Measurements from ENCODE around the gene RNF213.

The RNF213 gene

DNA sequence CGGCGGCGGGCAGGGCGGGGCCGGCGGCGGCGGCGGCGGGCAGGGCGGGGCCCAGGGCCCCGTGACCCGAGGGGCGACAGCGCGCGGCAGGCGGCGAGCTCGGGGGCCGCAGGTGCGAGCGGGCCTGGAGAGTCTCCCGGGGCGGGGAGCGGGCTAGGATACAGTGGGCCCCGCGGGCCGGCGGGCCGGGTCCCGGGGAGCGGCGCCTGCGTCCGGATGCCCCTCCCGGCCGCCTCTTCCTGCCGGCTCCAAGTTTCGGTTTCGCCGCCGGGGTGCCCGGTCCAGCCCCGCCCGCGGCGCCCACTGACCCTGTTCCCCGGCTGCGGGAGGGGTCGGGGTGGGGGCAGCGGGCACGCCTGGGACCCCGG is at the start of gene RNF213:
Gene RNF213 (plus strand): TSS at position 62 of the 368 bp plus-strand sequence. CDS start 2,830 bp downstream, outside the sequence.
- H3K27ac ChIP-seq (ENCODE audit: low read length), result peak within 1 kb of the TSS; percentile 82
- peaks cover 37% of the 10 kb centered on the region for H3K4me1 ChIP-seq (ENCODE audit: control insufficient read depth, insufficient read depth, low read length)
- peaks cover 3 to 6% of the 10 kb centered on the region in 2 donors for H3K36me3 ChIP-seq (ENCODE audit: control insufficient read depth in 2 of 2, insufficient read depth in 2 of 2, low read length in 2 of 2)
- no peaks in the 10 kb centered on the region for H3K27me3 ChIP-seq (ENCODE audit: control insufficient read depth in 1 of 2, insufficient read depth in 2 of 2, low read length in 2 of 2)
- peak within 1 kb of the TSS; percentile 86 to 90 for H3K4me3 ChIP-seq (ENCODE audit: low read length in 2 of 2)
- H3K9me3 ChIP-seq (ENCODE audit: control insufficient read depth in 2 of 2, low read length in 2 of 2), result no peaks in the 10 kb centered on the region
- peak within 1 kb of the TSS; percentile 73 to 75 for H3K9ac ChIP-seq (ENCODE audit: low read length in 2 of 2)

DNA sequence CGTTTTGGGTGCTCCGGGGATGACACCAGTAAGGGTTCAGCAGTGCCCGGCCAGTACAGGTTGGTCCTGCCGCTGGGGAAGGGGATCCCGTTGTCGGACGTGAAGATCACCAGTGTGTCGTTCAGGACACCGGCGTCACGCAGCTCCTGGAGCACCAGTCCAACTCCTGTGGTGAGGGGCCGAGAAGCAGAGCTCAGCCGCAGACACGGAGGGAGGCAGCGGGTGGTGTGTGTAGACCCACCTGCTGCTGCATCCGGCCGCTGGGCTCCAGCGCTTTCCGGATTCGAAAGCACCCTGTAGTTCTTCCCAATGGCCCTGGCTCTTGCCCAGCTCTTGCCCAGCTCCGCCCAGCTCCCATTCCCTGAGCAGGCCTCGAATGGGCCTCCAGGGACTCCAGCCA is 48.5 kb upstream of the RNF213 start:
- H3K27ac ChIP-seq (ENCODE audit: low read length), result no peak overlapping the region
- H3K9me3 ChIP-seq (ENCODE audit: control insufficient read depth in 2 of 2, low read length in 2 of 2), result no peaks in the 10 kb centered on the region
- H3K36me3 ChIP-seq (ENCODE audit: control insufficient read depth in 2 of 2, insufficient read depth in 2 of 2, low read length in 2 of 2), result peaks cover 9 to 31% of the 10 kb centered on the region in 2 donors
- no peak overlapping the region for H3K9ac ChIP-seq (ENCODE audit: low read length in 2 of 2)
- H3K4me3 ChIP-seq (ENCODE audit: low read length in 2 of 2), result no peak overlapping the region
- H3K4me1 ChIP-seq (ENCODE audit: control insufficient read depth, insufficient read depth, low read length), result no peaks in the 10 kb centered on the region
- no peaks in the 10 kb centered on the region for H3K27me3 ChIP-seq (ENCODE audit: control insufficient read depth in 1 of 2, insufficient read depth in 2 of 2, low read length in 2 of 2)

DNA sequence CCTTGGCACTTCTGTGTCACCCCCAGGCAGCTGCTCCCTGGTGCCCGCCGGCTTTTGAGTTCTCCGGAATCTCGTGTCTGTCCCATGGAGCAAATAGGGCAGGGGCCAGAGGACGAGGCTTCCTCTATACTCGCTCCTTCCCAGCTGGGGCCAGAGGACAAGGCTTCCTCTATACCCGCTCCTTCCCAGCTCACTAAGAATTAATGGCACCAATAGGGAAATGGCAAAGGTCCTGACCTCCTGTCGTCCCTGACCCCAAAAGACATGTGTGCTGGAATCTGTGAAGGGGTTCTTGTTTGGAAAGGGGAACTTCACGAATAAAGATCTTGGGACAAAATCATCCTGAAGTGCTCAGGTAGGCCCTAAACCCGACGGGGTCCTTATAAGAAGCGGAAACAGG is 48.1 kb upstream of the RNF213 start:
- H3K9ac ChIP-seq (ENCODE audit: low read length in 2 of 2), result no peak overlapping the region
- no peak overlapping the region for H3K4me3 ChIP-seq (ENCODE audit: low read length in 2 of 2)
- H3K27ac ChIP-seq (ENCODE audit: low read length), result no peak overlapping the region
- H3K36me3 ChIP-seq (ENCODE audit: control insufficient read depth in 2 of 2, insufficient read depth in 2 of 2, low read length in 2 of 2), result peaks cover 9 to 35% of the 10 kb centered on the region in 2 donors
- no peaks in the 10 kb centered on the region for H3K27me3 ChIP-seq (ENCODE audit: control insufficient read depth in 1 of 2, insufficient read depth in 2 of 2, low read length in 2 of 2)
- no peaks in the 10 kb centered on the region for H3K4me1 ChIP-seq (ENCODE audit: control insufficient read depth, insufficient read depth, low read length)
- no peaks in the 10 kb centered on the region for H3K9me3 ChIP-seq (ENCODE audit: control insufficient read depth in 2 of 2, low read length in 2 of 2)

DNA sequence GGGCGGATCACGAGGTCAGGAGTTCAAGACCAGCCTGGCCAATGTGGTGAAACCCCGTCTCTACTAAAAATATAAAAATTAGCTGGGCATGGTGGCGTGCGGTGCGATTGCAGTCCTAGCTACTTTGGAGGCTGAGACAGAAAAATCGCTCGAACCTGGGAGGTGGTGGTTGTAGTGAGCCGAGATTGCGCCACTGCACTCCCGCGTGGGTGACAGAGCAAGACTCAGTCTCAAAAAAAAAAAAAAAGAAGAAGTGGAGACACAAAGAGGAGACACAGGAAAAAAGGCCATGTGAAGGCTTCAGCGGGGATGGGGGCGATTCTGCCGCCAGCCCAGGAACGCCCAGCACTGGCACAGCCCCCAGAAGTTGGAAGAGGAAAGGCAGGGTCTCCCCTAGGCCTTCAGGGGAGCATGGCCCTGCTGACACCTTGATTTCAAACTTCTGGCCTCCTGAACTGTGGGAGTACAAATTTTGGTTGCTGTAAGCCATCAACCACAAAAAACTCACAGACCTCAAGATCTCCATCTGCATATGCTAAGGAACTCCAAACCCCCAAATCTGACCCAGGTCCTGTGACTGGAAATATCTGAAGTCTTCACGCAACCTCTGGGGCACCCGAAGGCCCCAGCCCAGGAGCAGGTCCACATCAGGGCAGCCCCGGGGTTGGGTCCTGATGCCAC is 47.5 kb upstream of the RNF213 start:
- Histone ChIP-seq H3K9me3 (ENCODE audit: control insufficient read depth in 2 of 2, low read length in 2 of 2) (no peaks in the 10 kb centered on the region), H3K36me3 (ENCODE audit: control insufficient read depth in 2 of 2, insufficient read depth in 2 of 2, low read length in 2 of 2) (peaks cover 9 to 39% of the 10 kb centered on the region in 2 donors), H3K4me1 (ENCODE audit: control insufficient read depth, insufficient read depth, low read length) (no peaks in the 10 kb centered on the region), H3K27me3 (ENCODE audit: control insufficient read depth in 1 of 2, insufficient read depth in 2 of 2, low read length in 2 of 2) (no peaks in the 10 kb centered on the region), H3K4me3 (ENCODE audit: low read length in 2 of 2) (no peak overlapping the region), H3K27ac (ENCODE audit: low read length) (no peak overlapping the region), H3K9ac (ENCODE audit: low read length in 2 of 2) (no peak overlapping the region)

DNA sequence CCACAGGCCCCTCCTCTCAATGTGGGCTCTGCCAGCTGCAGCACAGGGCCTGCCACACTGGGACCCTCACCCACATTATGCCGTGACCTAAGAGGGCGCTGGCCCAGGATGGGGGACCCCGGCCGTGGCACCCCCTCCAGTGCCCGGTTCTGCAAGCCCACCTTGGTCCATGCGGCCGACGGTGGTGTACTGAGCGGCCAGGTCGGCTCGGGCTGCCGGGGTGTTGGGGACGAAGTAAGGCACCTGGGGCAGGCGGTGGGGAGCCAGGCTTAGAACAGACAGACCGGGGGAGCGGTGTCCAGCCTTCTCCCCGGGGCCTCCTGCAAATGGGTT is 47.0 kb upstream of the RNF213 start:
- H3K27ac ChIP-seq (ENCODE audit: low read length), result no peak overlapping the region
- H3K9ac ChIP-seq (ENCODE audit: low read length in 2 of 2), result no peak overlapping the region
- peaks cover 3% of the 10 kb centered on the region for H3K4me1 ChIP-seq (ENCODE audit: control insufficient read depth, insufficient read depth, low read length)
- no peaks in the 10 kb centered on the region for H3K27me3 ChIP-seq (ENCODE audit: control insufficient read depth in 1 of 2, insufficient read depth in 2 of 2, low read length in 2 of 2)
- H3K4me3 ChIP-seq (ENCODE audit: low read length in 2 of 2), result no peak overlapping the region
- H3K36me3 ChIP-seq (ENCODE audit: control insufficient read depth in 2 of 2, insufficient read depth in 2 of 2, low read length in 2 of 2), result peaks cover 9 to 39% of the 10 kb centered on the region in 2 donors
- no peaks in the 10 kb centered on the region for H3K9me3 ChIP-seq (ENCODE audit: control insufficient read depth in 2 of 2, low read length in 2 of 2)

DNA sequence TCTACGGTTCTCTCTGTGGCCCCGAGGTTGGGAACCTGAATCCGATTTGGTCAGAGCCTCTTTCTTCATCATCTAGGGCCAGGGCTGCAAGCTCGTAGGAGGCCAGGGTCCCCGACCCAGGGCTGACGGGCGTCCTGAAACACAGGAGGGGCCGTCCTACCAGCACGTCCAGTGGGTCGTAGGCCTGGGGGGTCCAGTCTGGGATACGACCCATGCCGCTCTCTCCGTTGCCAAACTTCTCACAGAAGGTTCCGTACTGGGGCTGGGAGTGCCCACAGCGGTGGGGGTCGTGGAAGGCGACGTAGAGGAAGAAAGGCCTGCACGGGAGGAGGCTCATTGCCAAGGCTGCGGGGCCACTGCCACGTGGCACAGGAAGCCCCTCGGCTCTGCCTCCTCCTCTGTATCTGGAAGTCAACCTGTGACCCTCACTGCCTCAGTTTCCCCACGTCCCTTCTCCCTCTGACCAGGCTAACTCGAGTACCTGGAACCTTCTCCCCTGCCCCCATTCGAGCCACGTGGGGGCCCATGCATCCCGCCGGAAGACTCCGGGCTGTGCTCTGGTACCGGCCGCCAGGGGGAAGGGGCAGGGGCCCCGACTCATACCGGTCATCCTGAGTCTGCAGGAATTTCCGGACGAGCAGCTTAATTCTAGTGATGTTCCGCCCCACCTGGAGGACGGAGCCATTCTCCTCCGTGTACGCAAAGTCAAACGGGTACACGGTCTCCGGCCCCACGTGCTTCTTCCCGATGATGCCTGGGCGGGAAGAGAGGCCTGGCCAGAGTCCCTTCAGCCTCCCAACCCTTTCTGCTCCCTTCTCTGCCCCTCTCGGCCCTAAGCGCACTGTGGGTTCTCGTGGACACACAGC is 46.4 kb upstream of the RNF213 start:
- peaks cover 9 to 39% of the 10 kb centered on the region in 2 donors for H3K36me3 ChIP-seq (ENCODE audit: control insufficient read depth in 2 of 2, insufficient read depth in 2 of 2, low read length in 2 of 2)
- H3K9ac ChIP-seq (ENCODE audit: low read length in 2 of 2), result no peak overlapping the region
- no peaks in the 10 kb centered on the region for H3K9me3 ChIP-seq (ENCODE audit: control insufficient read depth in 2 of 2, low read length in 2 of 2)
- no peaks in the 10 kb centered on the region for H3K27me3 ChIP-seq (ENCODE audit: control insufficient read depth in 1 of 2, insufficient read depth in 2 of 2, low read length in 2 of 2)
- H3K27ac ChIP-seq (ENCODE audit: low read length), result no peak overlapping the region
- H3K4me1 ChIP-seq (ENCODE audit: control insufficient read depth, insufficient read depth, low read length), result peaks cover 7% of the 10 kb centered on the region
- H3K4me3 ChIP-seq (ENCODE audit: low read length in 2 of 2), result no peak overlapping the region

DNA sequence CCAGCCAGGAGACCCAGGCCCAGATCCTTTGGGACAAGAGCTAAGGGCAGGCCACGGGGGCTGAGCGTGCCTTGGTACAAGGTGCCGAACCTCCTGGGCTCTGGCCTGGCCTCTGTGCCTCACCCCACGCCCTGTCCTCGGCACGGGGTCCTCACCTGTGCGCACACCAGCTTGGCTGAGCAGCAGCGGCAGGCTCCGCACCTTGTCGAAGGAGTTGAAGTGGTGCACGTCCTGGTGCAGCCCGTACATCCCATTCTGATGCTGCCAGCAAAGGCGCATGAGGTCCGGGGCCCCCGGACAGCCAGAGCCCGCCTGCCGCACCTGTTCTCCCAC is 45.8 kb upstream of the RNF213 start:
- Histone ChIP-seq H3K9ac (ENCODE audit: low read length in 2 of 2) (no peak overlapping the region), H3K27ac (ENCODE audit: low read length) (no peak overlapping the region), H3K36me3 (ENCODE audit: control insufficient read depth in 2 of 2, insufficient read depth in 2 of 2, low read length in 2 of 2) (peaks cover 9 to 35% of the 10 kb centered on the region in 2 donors), H3K27me3 (ENCODE audit: control insufficient read depth in 1 of 2, insufficient read depth in 2 of 2, low read length in 2 of 2) (no peaks in the 10 kb centered on the region), H3K4me1 (ENCODE audit: control insufficient read depth, insufficient read depth, low read length) (peaks cover 13% of the 10 kb centered on the region), H3K9me3 (ENCODE audit: control insufficient read depth in 2 of 2, low read length in 2 of 2) (no peaks in the 10 kb centered on the region), H3K4me3 (ENCODE audit: low read length in 2 of 2) (no peak overlapping the region)

DNA sequence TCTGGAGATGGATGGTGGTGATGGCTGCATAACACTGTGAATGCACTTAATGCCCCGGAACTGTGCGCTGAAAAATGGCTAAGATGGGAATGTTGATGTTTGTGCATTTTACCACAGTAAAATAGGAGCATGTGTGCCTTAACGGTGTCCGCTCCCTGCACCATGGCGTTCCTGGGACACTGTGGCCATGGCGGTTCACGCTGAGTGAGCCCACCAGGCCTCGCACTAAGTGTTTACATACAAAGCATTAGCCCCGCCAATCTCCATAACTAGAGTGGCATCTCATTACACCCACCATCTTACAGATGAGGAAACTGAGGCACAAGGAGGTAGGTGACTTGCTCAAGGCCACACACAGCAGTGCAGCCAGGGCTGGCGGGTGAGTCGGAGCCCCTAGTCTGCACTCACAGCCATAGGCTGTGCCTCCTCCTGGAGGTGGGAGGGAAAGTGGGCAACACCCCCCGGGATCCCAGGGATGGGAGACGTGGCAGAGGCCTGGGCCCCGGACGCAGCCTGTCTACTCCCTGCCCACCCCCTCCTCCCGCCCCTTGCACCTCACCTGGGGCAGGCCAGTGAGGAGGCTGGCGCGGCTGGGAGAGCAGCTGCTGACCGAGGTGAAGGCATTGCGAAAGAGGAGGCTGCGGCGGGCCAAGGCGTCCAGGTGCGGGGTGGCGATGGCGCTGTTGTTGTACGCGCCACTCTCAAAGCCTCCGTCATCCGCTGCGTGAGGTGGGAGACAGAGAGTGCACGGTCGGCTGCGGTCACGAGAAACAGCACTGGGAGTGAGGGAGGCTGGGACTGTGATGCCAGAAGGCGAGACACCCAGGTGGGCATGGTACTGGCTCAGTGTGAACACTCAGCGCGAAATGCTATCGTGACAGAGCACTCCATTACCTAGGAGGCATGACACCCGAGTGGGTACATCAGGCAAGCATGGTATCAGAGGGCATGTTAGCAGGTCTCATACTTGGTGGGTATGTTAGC is 43.9 kb upstream of the RNF213 start:
- H3K9me3 ChIP-seq (ENCODE audit: control insufficient read depth in 2 of 2, low read length in 2 of 2), result no peaks in the 10 kb centered on the region
- H3K27ac ChIP-seq (ENCODE audit: low read length), result no peak overlapping the region
- H3K4me1 ChIP-seq (ENCODE audit: control insufficient read depth, insufficient read depth, low read length), result peaks cover 23% of the 10 kb centered on the region
- H3K9ac ChIP-seq (ENCODE audit: low read length in 2 of 2), result no peak overlapping the region
- H3K27me3 ChIP-seq (ENCODE audit: control insufficient read depth in 1 of 2, insufficient read depth in 2 of 2, low read length in 2 of 2), result no peaks in the 10 kb centered on the region
- H3K4me3 ChIP-seq (ENCODE audit: low read length in 2 of 2), result no peak overlapping the region
- H3K36me3 ChIP-seq (ENCODE audit: control insufficient read depth in 2 of 2, insufficient read depth in 2 of 2, low read length in 2 of 2), result peaks cover 5 to 21% of the 10 kb centered on the region in 2 donors

DNA sequence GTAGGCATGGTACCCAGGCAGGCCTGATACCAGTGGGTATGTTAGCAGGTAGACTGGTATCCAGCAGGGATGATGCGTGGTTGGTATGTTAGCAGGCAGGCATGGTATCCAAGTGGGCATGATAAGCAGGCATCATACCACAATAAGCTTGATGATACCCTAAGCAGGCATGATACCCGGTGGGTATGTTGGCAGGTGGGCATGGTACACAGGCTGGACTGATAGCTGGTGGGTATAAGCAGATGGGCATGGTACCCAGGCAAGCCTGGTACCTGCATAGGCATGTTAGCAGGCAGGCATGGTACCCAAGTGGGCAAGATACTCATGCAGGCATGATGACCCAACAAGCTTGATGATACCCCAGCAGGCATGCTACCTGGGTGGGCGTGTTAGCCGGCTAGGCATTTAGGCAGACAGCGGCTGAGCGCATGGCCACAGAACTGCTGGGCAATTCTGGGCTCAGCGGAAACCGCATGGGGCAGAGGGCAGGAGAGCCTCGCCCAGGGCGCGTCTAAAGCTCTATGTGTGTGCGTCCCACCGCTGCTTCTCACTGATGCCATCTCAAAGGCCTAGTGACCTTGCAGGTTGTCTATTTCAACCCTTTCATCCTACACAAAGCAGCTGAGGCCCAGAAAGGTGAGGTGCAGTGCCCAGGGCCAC is 42.8 kb upstream of the RNF213 start:
- Histone ChIP-seq H3K27ac (ENCODE audit: low read length) (no peak overlapping the region), H3K9me3 (ENCODE audit: control insufficient read depth in 2 of 2, low read length in 2 of 2) (no peaks in the 10 kb centered on the region), H3K4me1 (ENCODE audit: control insufficient read depth, insufficient read depth, low read length) (peaks cover 27% of the 10 kb centered on the region), H3K9ac (ENCODE audit: low read length in 2 of 2) (no peak overlapping the region), H3K4me3 (ENCODE audit: low read length in 2 of 2) (no peak overlapping the region), H3K27me3 (ENCODE audit: control insufficient read depth in 1 of 2, insufficient read depth in 2 of 2, low read length in 2 of 2) (no peaks in the 10 kb centered on the region), H3K36me3 (ENCODE audit: control insufficient read depth in 2 of 2, insufficient read depth in 2 of 2, low read length in 2 of 2) (peaks cover 3 to 16% of the 10 kb centered on the region in 2 donors)

DNA sequence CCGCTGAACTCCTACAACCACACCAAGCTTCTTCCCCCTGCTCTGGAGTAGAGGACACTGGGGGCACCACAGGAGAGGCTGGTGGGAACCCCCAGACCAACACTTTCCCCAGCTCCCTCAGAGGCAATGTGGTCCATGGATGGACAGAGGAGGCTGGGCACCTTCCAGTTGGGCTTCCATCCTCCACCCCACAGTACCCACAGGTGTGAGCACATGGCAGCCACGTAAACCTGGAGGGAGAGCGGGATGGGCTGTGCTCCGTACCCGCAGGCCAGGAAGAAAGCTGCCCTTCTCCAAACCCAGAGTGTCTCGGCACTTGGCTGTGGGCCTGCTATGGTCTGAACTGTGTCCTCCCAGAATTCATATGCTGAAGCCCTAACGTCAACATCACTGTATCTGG is 42.3 kb upstream of the RNF213 start:
- no peaks in the 10 kb centered on the region for H3K27me3 ChIP-seq (ENCODE audit: control insufficient read depth in 1 of 2, insufficient read depth in 2 of 2, low read length in 2 of 2)
- H3K27ac ChIP-seq (ENCODE audit: low read length), result no peak overlapping the region
- H3K4me3 ChIP-seq (ENCODE audit: low read length in 2 of 2), result no peak overlapping the region
- no peaks in the 10 kb centered on the region for H3K9me3 ChIP-seq (ENCODE audit: control insufficient read depth in 2 of 2, low read length in 2 of 2)
- H3K9ac ChIP-seq (ENCODE audit: low read length in 2 of 2), result no peak overlapping the region
- H3K36me3 ChIP-seq (ENCODE audit: control insufficient read depth in 2 of 2, insufficient read depth in 2 of 2, low read length in 2 of 2), result peaks cover 3 to 16% of the 10 kb centered on the region in 2 donors
- H3K4me1 ChIP-seq (ENCODE audit: control insufficient read depth, insufficient read depth, low read length), result peaks cover 27% of the 10 kb centered on the region

Measured in stomach smooth muscle (tissue), 2 donors.